T47D (cell line): ENCODE results near the gene RAB9B.
"Not testable (repeated sequence)": the region's sequence is repeated elsewhere in the genome, so short reads cannot be mapped to it uniquely, and the experiment has no call there.

ENCODE experiments used
- DNase-seq, 2 experiments: peaks; one replicate each; pipeline versions ENCODE4 v3.0.0 to v3.0.0-alpha.2; 2011 to 2012; ENCODE audit warnings: low read depth in 1 of 2, low spot score in 1 of 2
- JUND ChIP-seq: IDR thresholded peaks from 2 replicates; pipeline ENCODE4 v1.6.1; 2012; ENCODE audit warnings: low read depth
- in situ Hi-C: cut with HindIII; loops from 2 replicates; pipeline ENCODE4 v1.10.0; 2016; ENCODE audit warnings: low sequenced_read_pairs, low pct_unique_long_range_greater_than_20kb

RAB9B gene

GRCh38 chrX:103831342-103831802, 685 bp downstream of the RAB9B start:
- no peak for TF ChIP-seq JUND
- DNase-seq = peak; percentile 49 to 56
- in situ Hi-C loops = no loop called here

- in situ Hi-C loops = no loop called here
- DNase-seq = no peak
- no peak for TF ChIP-seq JUND
Measured at GRCh38 chrX:103830848-103831247, 1.2 kb downstream of the RAB9B start.

- TF ChIP-seq JUND = no peak
- DNase-seq = no peak
- in situ Hi-C loops = no loop called here
Measured at GRCh38 chrX:103828529-103828928, 3.5 kb downstream of the RAB9B start.

- DNase-seq = no peak
- in situ Hi-C loops = no loop called here
- no peak for TF ChIP-seq JUND
Measured at GRCh38 chrX:103825881-103826280, 6.2 kb downstream of the RAB9B start.

GRCh38 chrX:103823591-103823990, 8.5 kb downstream of the RAB9B start:
- no peak for TF ChIP-seq JUND
- in situ Hi-C loops = no loop called here
- no peak for DNase-seq

GRCh38 chrX:103820802-103821201, 11.3 kb downstream of the RAB9B start:
- DNase-seq, in situ Hi-C loops: not testable (repeated sequence)

- TF ChIP-seq JUND = no peak
Measured at GRCh38 chrX:103818842-103819619, 13.0 kb downstream of the RAB9B start.

GRCh38 chrX:103817502-103817901, 14.6 kb downstream of the RAB9B start:
- DNase-seq = peak in 1 of 2 experiments; percentile 60
- no peak for TF ChIP-seq JUND
- in situ Hi-C loops = no loop called here

More at GRCh38 chrX:103818842-103819619, 13.0 kb downstream of the RAB9B start:
- no peak for DNase-seq
- in situ Hi-C loops = no loop called here

GRCh38 chrX:103817101-103817500, 15.0 kb downstream of the RAB9B start:
- in situ Hi-C loops, DNase-seq: not testable (repeated sequence)

GRCh38 chrX:103811858-103812257, 20.2 kb downstream of the RAB9B start:
- in situ Hi-C loops = no loop called here
- TF ChIP-seq JUND = no peak
- no peak for DNase-seq

- in situ Hi-C loops = no loop called here
- TF ChIP-seq JUND = no peak
- no peak for DNase-seq
Measured at GRCh38 chrX:103806862-103807474, 25.1 kb downstream of the RAB9B start.

- no peak for TF ChIP-seq JUND
- in situ Hi-C loops = no loop called here
- no peak for DNase-seq
Measured at GRCh38 chrX:103805860-103806259, 26.2 kb downstream of the RAB9B start.

GRCh38 chrX:103800318-103800717, 31.7 kb downstream of the RAB9B start:
- in situ Hi-C loops = no loop called here
- no peak for TF ChIP-seq JUND
- no peak for DNase-seq
